Left lung (tissue), 10 donors: ENCODE results near the gene NTM. TPM values are rescaled to one million over a fixed set of nuclear protein-coding genes. Genes with fewer than 3 reads are reported as not detected.

ENCODE experiments used
- ATAC-seq: fragments of 200-7000 bp; cut with Tn5 transposase; one replicate; pipeline ENCODE4 v1.9.1; 2020; ENCODE audit warnings: moderate library complexity
- DNase-seq, 4 donors: peaks; one replicate each; pipeline ENCODE4 v3.0.0-alpha.2; 2013 to 2020
- H3K27ac ChIP-seq, 2 donors: fragments of 200-600 bp; sonication (generic) in 1 of 2; one replicate each; pipeline versions ENCODE4 v1.5.0 to v1.8.0; 2020 to 2021
- H3K27me3 ChIP-seq, 2 donors: fragments of 200-600 bp; sonication (generic) in 1 of 2; one replicate each; pipeline versions ENCODE4 v1.5.0 to v1.8.0; 2020 to 2021
- H3K36me3 ChIP-seq, 2 donors: fragments of 200-600 bp; sonication (generic) in 1 of 2; one replicate each; pipeline versions ENCODE4 v1.5.0 to v1.8.0; 2020 to 2021
- H3K4me1 ChIP-seq, 2 donors: fragments of 200-600 bp; one replicate each; pipeline ENCODE4 v1.8.0; 2021
- H3K4me3 ChIP-seq, 2 donors: fragments of 200-600 bp; sonication (generic) in 1 of 2; one replicate each; pipeline versions ENCODE4 v1.5.0 to v1.8.0; 2020 to 2021; ENCODE audit warnings: mild to moderate bottlenecking in 1 of 2
- H3K9me3 ChIP-seq, 2 donors: fragments of 200-600 bp; sonication (generic) in 1 of 2; one replicate each; pipeline versions ENCODE4 v1.5.0 to v1.8.0; 2020 to 2021
- CTCF ChIP-seq, 2 donors: fragments of 200-600 bp; sonication (generic) in 1 of 2; IDR thresholded peaks; one replicate each; pipeline versions ENCODE4 v1.5.0 to v1.8.0; 2021; ENCODE audit warnings: antibody characterized with exemption in 2 of 2
- intact Hi-C, 2 donors: fragments of 100-400 bp; cut with DNase I; formaldehyde crosslinking; loops; one replicate each; pipeline versions ENCODE4 v1.11.2 to v1.14.2; 2022
- polyA plus RNA-seq, 6 donors: library from polyadenylated mRNA; unstranded; fragments of 120-200 nt; gene quantifications; one replicate each; pipeline ENCODE4 v1.2.1, GENCODE V29; 2013; ENCODE audit not compliant: insufficient read length in 6 of 6
- total RNA-seq, 2 donors: library from RNA; stranded (reverse); fragmentation: NEBNext Ultra II Directional; extraction: Animal tissue kit (Norgen Biotek cat#: 25700); gene quantifications; one replicate each; pipeline ENCODE4 v1.2.1, GENCODE V29; 2021
- donor health status: DM: no; HTN: yes; CAD: no.
- donor health status: DM: no; HTN: no; CAD: no.

Gene NTM
- total and polyA plus RNA-seq, 8 donors: 9.5 to 31.0 (median 21.1) TPM

- ATAC-seq (no peak), DNase-seq (no peak)
- intact Hi-C loops: no loop called here
- no peak for TF ChIP-seq CTCF (IDR thresholded peaks at IDR 0.05)
- H3K27me3 ChIP-seq: peaks cover 0 to 8% of the 10 kb centered on the region in 2 donors
- H3K9me3 ChIP-seq: no peaks in the 10 kb centered on the region
- no peaks in the 10 kb centered on the region for H3K4me1 ChIP-seq
- H3K36me3 ChIP-seq: no peaks in the 10 kb centered on the region
- no peak overlapping the region for H3K4me3 ChIP-seq
- no peak overlapping the region for H3K27ac ChIP-seq
These were observed 972.0 kb downstream of the NTM start for GRCh38 chr11:132342408-132342807.

GRCh38 chr11:132343445-132344175 is 973.2 kb downstream of the NTM start:
- intact Hi-C loops: no loop called here
- DNase-seq (no peak), ATAC-seq (no peak)
- H3K9me3 ChIP-seq: no peaks in the 10 kb centered on the region
- no peak overlapping the region for H3K27ac ChIP-seq
- no peaks in the 10 kb centered on the region for H3K4me1 ChIP-seq
- H3K36me3 ChIP-seq: no peaks in the 10 kb centered on the region
- H3K27me3 ChIP-seq: peaks cover 0 to 8% of the 10 kb centered on the region in 2 donors
- H3K4me3 ChIP-seq: no peak overlapping the region
- TF ChIP-seq CTCF (IDR thresholded peaks at IDR 0.05): no peak

GRCh38 chr11:132346558-132347148 is 976.2 kb downstream of the NTM start:
- no peak for TF ChIP-seq CTCF (IDR thresholded peaks at IDR 0.05)
- ATAC-seq (peak; percentile 53), DNase-seq (no peak)
- H3K4me3 ChIP-seq: no peak overlapping the region
- H3K27me3 ChIP-seq: peaks cover 0 to 3% of the 10 kb centered on the region in 2 donors
- no peaks in the 10 kb centered on the region for H3K9me3 ChIP-seq
- H3K4me1 ChIP-seq: no peaks in the 10 kb centered on the region
- H3K36me3 ChIP-seq: no peaks in the 10 kb centered on the region
- intact Hi-C loops: no loop called here
- no peak overlapping the region for H3K27ac ChIP-seq

- Histone ChIP-seq H3K4me1 (no peaks in the 10 kb centered on the region), H3K36me3 (no peaks in the 10 kb centered on the region), H3K27ac (no peak overlapping the region), H3K4me3 (no peak overlapping the region), H3K27me3 (no peaks in the 10 kb centered on the region), H3K9me3 (no peaks in the 10 kb centered on the region)
- TF ChIP-seq CTCF (IDR thresholded peaks at IDR 0.05): no peak
- DNase-seq (no peak), ATAC-seq (no peak)
- intact Hi-C loops: no loop called here
These were observed 977.0 kb downstream of the NTM start for GRCh38 chr11:132347156-132348090.
